ENCODE data around the gene EZH2.

GRCh38 chr7:148850564-148850963 lies 33.5 kb downstream of the EZH2 start:
- TF ChIP-seq CTCF (IDR thresholded peaks at IDR 0.05) (no peak), POLR2A (IDR thresholded peaks at IDR 0.05) (no peak), POLR2AphosphoS5 (IDR thresholded peaks at IDR 0.05) (no peak)
